KMS-11 (cell line): ENCODE data around the gene WNT11.

Experiments used
- H2AFZ ChIP-seq: fragments of 200-600 bp; sonication (generic); 2 replicates; pipeline ENCODE4 v1.6.1; 2016; ENCODE audit warnings: antibody characterized with exemption, mixed run types, low read depth
- H3K27ac ChIP-seq: fragments of 200-600 bp; sonication (generic); 2 replicates; pipeline ENCODE4 v1.6.1; 2016; ENCODE audit warnings: mild to moderate bottlenecking, mixed run types
- H3K27me3 ChIP-seq: fragments of 200-600 bp; sonication (generic); 2 replicates; pipeline ENCODE4 v1.6.1; 2017; ENCODE audit warnings: mild to moderate bottlenecking, low read depth, mixed run types, moderate library complexity; ENCODE audit not compliant: insufficient read depth
- H3K36me3 ChIP-seq: fragments of 200-600 bp; sonication (generic); 2 replicates; pipeline ENCODE4 v1.6.1; 2017; ENCODE audit warnings: mild to moderate bottlenecking, mixed run types; ENCODE audit not compliant: insufficient read depth
- H3K4me1 ChIP-seq: fragments of 200-600 bp; sonication (generic); 2 replicates; pipeline ENCODE4 v1.6.1; 2016; ENCODE audit warnings: mild to moderate bottlenecking, low read depth, mixed run types; ENCODE audit not compliant: poor library complexity, severe bottlenecking
- H3K4me2 ChIP-seq: fragments of 200-600 bp; sonication (generic); 2 replicates; pipeline ENCODE4 v1.7.0; 2016; ENCODE audit warnings: mild to moderate bottlenecking, mixed run types
- H3K4me3 ChIP-seq: fragments of 200-600 bp; sonication (generic); IDR thresholded peaks from 2 replicates; pipeline ENCODE4 v1.6.1; 2017; ENCODE audit warnings: low read depth, low read length, mixed read lengths; ENCODE audit not compliant: insufficient read depth
- H3K79me2 ChIP-seq: fragments of 200-600 bp; sonication (generic); 2 replicates; pipeline ENCODE4 v1.6.1; 2016; ENCODE audit warnings: low read depth, mixed run types; ENCODE audit not compliant: insufficient read depth
- H3K9ac ChIP-seq: fragments of 200-600 bp; sonication (generic); 2 replicates; pipeline ENCODE4 v1.6.1; 2016; ENCODE audit warnings: mild to moderate bottlenecking, mixed run types
- H4K20me1 ChIP-seq: fragments of 200-600 bp; sonication (generic); 2 replicates; pipeline ENCODE4 v1.6.1; 2016; ENCODE audit warnings: mild to moderate bottlenecking, mixed run types; ENCODE audit not compliant: insufficient read depth
- TF ChIP-seq, protein P1 (sequence below): fragments of 200-600 bp; sonication (generic); conservative IDR thresholded peaks from 2 replicates; pipeline ENCODE4 v1.6.1; 2017; ENCODE audit warnings: low read depth, mild to moderate bottlenecking, antibody characterized with exemption, low read length, moderate library complexity, mixed read lengths

WNT11 gene

GRCh38 chr11:76196849-76197248, 9.5 kb downstream of the WNT11 start:
- no peak overlapping the region for H3K4me2 ChIP-seq
- no peak overlapping the region for H3K27ac ChIP-seq
- no peaks in the 10 kb centered on the region for H3K79me2 ChIP-seq
- H3K4me1 ChIP-seq, result no peaks in the 10 kb centered on the region
- H3K9ac ChIP-seq, result no peak overlapping the region
- H3K27me3 ChIP-seq, result no peaks in the 10 kb centered on the region
- H4K20me1 ChIP-seq, result no peaks in the 10 kb centered on the region
- no peak overlapping the region for H2AFZ ChIP-seq
- H3K36me3 ChIP-seq, result no peaks in the 10 kb centered on the region
- TF ChIP-seq, protein P1, sequence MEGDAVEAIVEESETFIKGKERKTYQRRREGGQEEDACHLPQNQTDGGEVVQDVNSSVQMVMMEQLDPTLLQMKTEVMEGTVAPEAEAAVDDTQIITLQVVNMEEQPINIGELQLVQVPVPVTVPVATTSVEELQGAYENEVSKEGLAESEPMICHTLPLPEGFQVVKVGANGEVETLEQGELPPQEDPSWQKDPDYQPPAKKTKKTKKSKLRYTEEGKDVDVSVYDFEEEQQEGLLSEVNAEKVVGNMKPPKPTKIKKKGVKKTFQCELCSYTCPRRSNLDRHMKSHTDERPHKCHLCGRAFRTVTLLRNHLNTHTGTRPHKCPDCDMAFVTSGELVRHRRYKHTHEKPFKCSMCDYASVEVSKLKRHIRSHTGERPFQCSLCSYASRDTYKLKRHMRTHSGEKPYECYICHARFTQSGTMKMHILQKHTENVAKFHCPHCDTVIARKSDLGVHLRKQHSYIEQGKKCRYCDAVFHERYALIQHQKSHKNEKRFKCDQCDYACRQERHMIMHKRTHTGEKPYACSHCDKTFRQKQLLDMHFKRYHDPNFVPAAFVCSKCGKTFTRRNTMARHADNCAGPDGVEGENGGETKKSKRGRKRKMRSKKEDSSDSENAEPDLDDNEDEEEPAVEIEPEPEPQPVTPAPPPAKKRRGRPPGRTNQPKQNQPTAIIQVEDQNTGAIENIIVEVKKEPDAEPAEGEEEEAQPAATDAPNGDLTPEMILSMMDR, result no peak
- no peak overlapping the region for H3K4me3 ChIP-seq

DNA sequence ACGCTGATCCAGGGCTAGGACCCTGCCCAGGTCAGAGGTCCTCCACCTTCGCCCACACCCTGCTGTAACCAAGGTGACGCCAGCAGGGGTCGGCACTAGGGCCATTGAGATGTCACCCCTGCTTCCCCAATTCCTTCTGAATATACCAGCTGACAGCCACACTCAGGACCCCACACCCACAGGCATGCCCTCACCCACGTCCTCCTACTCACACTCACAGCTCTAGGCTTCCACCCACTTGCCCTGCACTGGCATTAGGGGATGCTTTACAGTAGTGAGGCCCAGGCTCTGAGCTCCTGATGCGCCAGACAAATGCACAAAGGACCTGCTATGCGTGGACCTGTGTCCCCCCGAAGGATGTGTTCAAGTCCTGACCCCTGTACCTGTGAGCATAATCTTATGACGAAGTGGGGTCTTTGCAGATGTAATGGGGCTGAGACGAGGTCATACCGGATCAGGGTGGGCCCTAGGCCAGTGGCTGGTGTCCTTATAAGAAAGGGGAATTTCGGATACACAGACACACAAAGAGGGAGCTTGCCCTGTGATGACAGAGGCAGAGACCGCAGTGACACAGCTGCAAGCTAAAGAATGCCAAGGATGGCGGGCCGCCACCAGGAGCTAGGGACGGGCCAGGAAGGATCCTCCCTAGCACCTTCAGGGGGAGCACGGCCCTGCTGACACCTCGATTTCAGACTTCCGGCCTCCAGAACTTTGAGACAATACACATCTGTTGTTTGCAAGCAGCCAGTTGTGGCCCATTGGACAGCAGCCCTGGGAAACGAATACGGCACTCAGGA, 11.2 kb downstream of the WNT11 start:
- H3K27ac ChIP-seq, result no peak overlapping the region

DNA sequence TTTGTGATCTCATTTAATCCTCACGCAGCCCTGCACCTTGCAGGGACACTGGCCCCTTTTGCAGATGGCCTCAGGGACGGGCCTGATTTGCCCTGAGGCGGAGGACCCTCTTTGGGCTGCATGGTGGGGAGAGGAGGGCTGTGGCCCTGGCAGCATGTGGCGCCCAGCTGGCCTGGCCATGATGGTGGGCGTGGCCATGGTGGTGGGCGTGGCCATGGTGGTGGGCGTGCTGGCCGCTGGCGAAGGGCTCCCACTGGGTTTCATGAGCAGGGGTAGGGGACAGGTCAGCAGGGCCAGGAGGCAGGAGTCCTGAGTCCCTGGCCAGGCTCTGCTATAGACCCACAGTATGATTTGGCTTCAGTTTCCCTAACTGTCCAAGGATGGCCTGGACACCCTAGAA, 13.1 kb downstream of the WNT11 start:
- H3K9ac ChIP-seq, result no peak overlapping the region
- H3K27me3 ChIP-seq, result no peaks in the 10 kb centered on the region
- H3K79me2 ChIP-seq, result no peaks in the 10 kb centered on the region
- TF ChIP-seq, protein P1, result no peak
- H3K4me2 ChIP-seq, result no peak overlapping the region
- H4K20me1 ChIP-seq, result no peaks in the 10 kb centered on the region
- H3K4me1 ChIP-seq, result no peaks in the 10 kb centered on the region
- no peaks in the 10 kb centered on the region; the same call in 1 of the 2 replicates for H3K36me3 ChIP-seq
- H3K27ac ChIP-seq, result no peak overlapping the region
- no peak overlapping the region for H3K4me3 ChIP-seq
- H2AFZ ChIP-seq, result no peak overlapping the region

More for the DNA sequence above, 11.2 kb downstream of the WNT11 start:
- H3K36me3 ChIP-seq, result no peaks in the 10 kb centered on the region; the same call in 1 of the 2 replicates
- no peak overlapping the region for H3K9ac ChIP-seq
- no peaks in the 10 kb centered on the region for H3K4me1 ChIP-seq
- H3K4me2 ChIP-seq, result no peak overlapping the region
- H3K4me3 ChIP-seq, result no peak overlapping the region
- H2AFZ ChIP-seq, result no peak overlapping the region
- TF ChIP-seq, protein P1, result no peak
- no peaks in the 10 kb centered on the region for H4K20me1 ChIP-seq
- no peaks in the 10 kb centered on the region for H3K27me3 ChIP-seq
- H3K79me2 ChIP-seq, result no peaks in the 10 kb centered on the region

DNA sequence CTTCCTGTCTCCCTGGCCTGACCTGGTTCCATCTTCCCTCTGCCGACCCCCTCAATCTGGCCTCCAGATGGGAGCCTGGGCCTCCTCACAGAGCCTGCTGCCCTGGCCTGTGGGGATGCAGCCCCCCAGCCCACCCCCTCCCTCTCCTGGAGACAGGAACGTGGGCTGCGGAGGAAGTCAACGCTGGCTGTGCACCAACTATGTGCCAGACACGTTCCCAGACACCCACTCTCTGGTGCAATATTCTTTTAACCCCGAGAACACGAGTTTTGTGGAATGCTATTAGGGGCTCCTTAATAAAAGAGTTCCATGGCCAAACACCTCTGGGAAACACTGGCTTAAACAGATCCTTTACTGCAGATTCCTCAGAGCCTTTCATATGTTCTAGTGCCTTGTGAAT, 15.9 kb downstream of the WNT11 start:
- Histone ChIP-seq H3K79me2 (no peaks in the 10 kb centered on the region), H3K36me3 (no peaks in the 10 kb centered on the region; the same call in 1 of the 2 replicates), H3K27ac (no peak overlapping the region), H2AFZ (no peak overlapping the region), H3K9ac (no peak overlapping the region), H3K4me3 (no peak overlapping the region), H4K20me1 (no peaks in the 10 kb centered on the region), H3K4me2 (no peak overlapping the region), H3K4me1 (no peaks in the 10 kb centered on the region), H3K27me3 (no peaks in the 10 kb centered on the region)
- TF ChIP-seq, protein P1, result no peak
